Uterus (tissue), 4 donors: ENCODE results near the gene FBXO31. TPM values are rescaled to one million over a fixed set of nuclear protein-coding genes. Genes with fewer than 3 reads are reported as not detected.

Source experiments
- DNase-seq, 2 donors: peaks; one replicate each; pipeline ENCODE4 v3.0.0-alpha.2; 2019 to 2020
- H3K27ac ChIP-seq, 2 donors: fragments of 200-600 bp; sonication (generic); 1 replicate in 1 of 2; 2 replicates in 1 of 2; pipeline ENCODE4 v1.5.1; 2016 to 2018
- H3K27me3 ChIP-seq, 2 donors: fragments of 200-600 bp; sonication (generic); one replicate each; pipeline ENCODE4 v1.5.1; 2018 to 2019; ENCODE audit warnings: control low read depth in 1 of 2
- H3K36me3 ChIP-seq, 2 donors: fragments of 200-600 bp; sonication (generic); one replicate each; pipeline ENCODE4 v1.5.1; 2019; ENCODE audit warnings: control low read depth in 1 of 2
- H3K4me1 ChIP-seq, 2 donors: fragments of 200-600 bp; sonication (generic); one replicate each; pipeline ENCODE4 v1.5.1; 2018 to 2019; ENCODE audit warnings: control low read depth in 1 of 2
- H3K4me3 ChIP-seq, 2 donors: fragments of 200-600 bp; sonication (generic); 1 replicate in 1 of 2; 2 replicates in 1 of 2; pipeline ENCODE4 v1.5.1; 2018 to 2019; ENCODE audit warnings: mild to moderate bottlenecking in 1 of 2
- H3K9me3 ChIP-seq, 2 donors: fragments of 200-600 bp; sonication (generic); one replicate each; pipeline ENCODE4 v1.5.1; 2019; ENCODE audit warnings: control low read depth in 1 of 2
- POLR2A ChIP-seq, 2 donors: fragments of 450-650 bp; IDR thresholded peaks; one replicate each; pipeline ENCODE4 v1.6.1; 2016; ENCODE audit warnings: antibody characterized with exemption in 2 of 2, mild to moderate bottlenecking in 1 of 2, moderate library complexity in 1 of 2
- intact Hi-C: fragments of 100-400 bp; cut with DNase I; formaldehyde crosslinking; loops from one replicate; pipeline ENCODE4 v1.15.1; 2023; ENCODE audit warnings: low total_unique reads
- total RNA-seq, 4 donors: library from RNA; depleted of rRNA in 3 of 4; stranded (reverse); fragments of >200 nt in 3 of 4; gene quantifications; one replicate each; pipeline versions ENCODE4 v1.1.0 to v1.2.4, GENCODE V29; 2014 to 2023
- TF ChIP-seq, protein P1 (sequence below), 4 experiments: fragments of 200-600 bp in 2 of 4; fragments of 450-650 bp in 2 of 4; sonication (generic) in 2 of 4; IDR thresholded peaks; one replicate each; pipeline ENCODE4 v1.5.1; 2016 to 2019; ENCODE audit warnings: antibody characterized with exemption in 4 of 4, mild to moderate bottlenecking in 2 of 4, moderate library complexity in 1 of 4
- donor health status: DM: yes; HTN: yes; CAD: no.

Gene FBXO31
- total RNA-seq, 4 donors from 2014 or later = 35.2 to 309 (median 74.8) TPM

DNA sequence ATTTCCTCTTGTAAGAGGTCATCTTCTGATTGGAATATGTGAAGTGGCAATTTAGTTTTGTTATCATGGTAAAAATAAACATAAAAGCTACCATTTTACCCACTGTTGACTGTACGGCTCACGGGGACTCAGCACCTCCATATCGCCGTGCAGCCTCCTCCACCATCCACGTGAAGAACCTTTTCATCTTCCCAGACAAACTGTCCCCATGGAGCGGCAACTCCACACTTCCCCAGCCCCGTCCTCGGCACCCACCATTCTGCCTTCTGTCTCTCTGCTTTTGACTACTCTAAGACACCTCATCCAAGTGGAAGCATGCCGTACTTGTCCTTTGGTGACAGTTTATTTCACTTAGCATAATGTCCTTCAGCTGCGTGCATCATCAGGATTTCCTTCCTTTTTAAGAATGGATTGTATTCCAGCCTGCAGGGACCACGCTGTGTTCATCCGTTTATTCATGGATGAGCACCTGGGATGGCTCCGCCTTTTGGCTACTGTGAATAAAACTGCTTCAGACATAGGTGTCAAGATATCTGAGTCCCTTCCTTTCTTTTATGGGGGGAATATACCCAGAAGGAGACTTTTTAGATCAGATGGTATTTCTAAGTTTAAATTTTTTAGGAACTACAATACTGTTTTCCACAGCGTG, 14.3 kb downstream of the FBXO31 start:
- intact Hi-C loops = loop anchor here (10.0 kb wide), 1 partner anchor 54 kb away; the partner anchor contains the start of gene C16orf95
- Histone ChIP-seq H3K27ac (peak overlapping the region; percentile 7 to 33), H3K36me3 (no peaks in the 10 kb centered on the region), H3K27me3 (no peaks in the 10 kb centered on the region), H3K9me3 (no peaks in the 10 kb centered on the region), H3K4me3 (no peak overlapping the region), H3K4me1 (peaks cover 4 to 19% of the 10 kb centered on the region in 2 donors)
- no peak for DNase-seq
- no peak for TF ChIP-seq POLR2A (IDR thresholded peaks at IDR 0.05)
- TF ChIP-seq, protein P1, sequence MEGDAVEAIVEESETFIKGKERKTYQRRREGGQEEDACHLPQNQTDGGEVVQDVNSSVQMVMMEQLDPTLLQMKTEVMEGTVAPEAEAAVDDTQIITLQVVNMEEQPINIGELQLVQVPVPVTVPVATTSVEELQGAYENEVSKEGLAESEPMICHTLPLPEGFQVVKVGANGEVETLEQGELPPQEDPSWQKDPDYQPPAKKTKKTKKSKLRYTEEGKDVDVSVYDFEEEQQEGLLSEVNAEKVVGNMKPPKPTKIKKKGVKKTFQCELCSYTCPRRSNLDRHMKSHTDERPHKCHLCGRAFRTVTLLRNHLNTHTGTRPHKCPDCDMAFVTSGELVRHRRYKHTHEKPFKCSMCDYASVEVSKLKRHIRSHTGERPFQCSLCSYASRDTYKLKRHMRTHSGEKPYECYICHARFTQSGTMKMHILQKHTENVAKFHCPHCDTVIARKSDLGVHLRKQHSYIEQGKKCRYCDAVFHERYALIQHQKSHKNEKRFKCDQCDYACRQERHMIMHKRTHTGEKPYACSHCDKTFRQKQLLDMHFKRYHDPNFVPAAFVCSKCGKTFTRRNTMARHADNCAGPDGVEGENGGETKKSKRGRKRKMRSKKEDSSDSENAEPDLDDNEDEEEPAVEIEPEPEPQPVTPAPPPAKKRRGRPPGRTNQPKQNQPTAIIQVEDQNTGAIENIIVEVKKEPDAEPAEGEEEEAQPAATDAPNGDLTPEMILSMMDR (IDR thresholded peaks at IDR 0.05) = no peak

DNA sequence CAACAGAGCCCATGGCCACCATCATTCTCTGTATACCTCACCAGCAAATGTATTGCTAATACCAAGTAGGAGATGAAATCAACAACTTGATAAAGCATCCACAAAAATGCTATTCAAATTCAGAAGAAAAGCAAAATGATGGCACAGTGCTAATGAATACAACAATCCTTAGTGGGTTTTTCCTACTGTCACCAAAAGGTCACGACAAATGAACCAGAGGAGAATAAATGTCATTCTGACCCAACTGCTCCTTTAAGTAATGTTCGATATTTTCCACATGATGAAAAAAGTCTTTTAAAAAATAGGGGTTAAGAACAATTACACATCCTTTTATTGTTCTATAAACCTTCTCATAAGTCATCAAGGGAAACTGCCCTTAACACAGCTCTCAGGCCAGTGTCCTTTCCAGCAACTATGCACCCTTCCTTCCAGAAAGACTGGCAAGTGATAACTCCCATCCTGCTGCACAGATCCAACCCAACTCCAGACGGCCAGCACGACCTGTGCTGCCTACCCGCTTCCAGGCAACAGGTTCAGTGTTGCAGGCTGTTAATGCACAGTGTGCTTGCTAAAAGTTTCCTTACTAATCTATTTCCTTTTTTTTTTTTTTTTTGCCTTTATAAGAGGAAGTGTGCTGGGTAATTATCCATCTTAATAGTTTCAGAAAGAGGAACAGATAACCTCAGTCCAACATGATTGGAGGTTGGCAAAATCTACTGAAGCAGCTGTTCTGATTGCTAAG, 15.4 kb downstream of the FBXO31 start:
- Histone ChIP-seq H3K9me3 (no peaks in the 10 kb centered on the region), H3K27ac (no peak overlapping the region), H3K4me3 (no peak overlapping the region), H3K4me1 (peaks cover 6 to 23% of the 10 kb centered on the region in 2 donors), H3K36me3 (no peaks in the 10 kb centered on the region), H3K27me3 (no peaks in the 10 kb centered on the region)
- intact Hi-C loops = loop anchor here (10.0 kb wide), 1 partner anchor 53 kb away; the partner anchor contains the start of gene C16orf95
- DNase-seq = no peak
- TF ChIP-seq, protein P1 (IDR thresholded peaks at IDR 0.05) = no peak
- TF ChIP-seq POLR2A (IDR thresholded peaks at IDR 0.05) = no peak

DNA sequence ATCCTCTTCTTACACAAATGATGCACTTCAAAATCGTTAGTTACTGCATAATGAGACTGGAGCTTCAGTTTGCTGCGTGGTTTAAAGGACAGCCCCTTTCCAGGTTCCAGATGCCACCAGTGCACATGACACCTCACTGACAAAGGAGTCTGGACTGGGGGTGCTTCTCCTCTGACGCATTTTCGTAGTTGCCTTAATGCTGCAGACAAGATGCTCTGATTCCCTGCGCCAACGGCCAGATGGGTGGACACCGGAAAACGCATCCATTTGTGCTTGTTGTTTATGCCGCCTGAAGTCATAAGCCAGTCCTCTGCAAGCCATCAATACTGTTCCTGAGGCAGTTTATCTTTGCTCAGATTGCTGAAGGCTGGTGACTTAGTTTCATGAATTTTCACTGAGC, 16.0 kb downstream of the FBXO31 start:
- no peaks in the 10 kb centered on the region for H3K9me3 ChIP-seq
- DNase-seq = no peak
- H3K4me3 ChIP-seq = no peak overlapping the region
- H3K36me3 ChIP-seq = no peaks in the 10 kb centered on the region
- intact Hi-C loops = loop anchor here (10.0 kb wide), 1 partner anchor 53 kb away; the partner anchor contains the start of gene C16orf95
- no peak overlapping the region for H3K27ac ChIP-seq
- no peaks in the 10 kb centered on the region for H3K27me3 ChIP-seq
- TF ChIP-seq POLR2A (IDR thresholded peaks at IDR 0.05) = no peak
- TF ChIP-seq, protein P1 (IDR thresholded peaks at IDR 0.05) = no peak
- peaks cover 6 to 23% of the 10 kb centered on the region in 2 donors for H3K4me1 ChIP-seq

DNA sequence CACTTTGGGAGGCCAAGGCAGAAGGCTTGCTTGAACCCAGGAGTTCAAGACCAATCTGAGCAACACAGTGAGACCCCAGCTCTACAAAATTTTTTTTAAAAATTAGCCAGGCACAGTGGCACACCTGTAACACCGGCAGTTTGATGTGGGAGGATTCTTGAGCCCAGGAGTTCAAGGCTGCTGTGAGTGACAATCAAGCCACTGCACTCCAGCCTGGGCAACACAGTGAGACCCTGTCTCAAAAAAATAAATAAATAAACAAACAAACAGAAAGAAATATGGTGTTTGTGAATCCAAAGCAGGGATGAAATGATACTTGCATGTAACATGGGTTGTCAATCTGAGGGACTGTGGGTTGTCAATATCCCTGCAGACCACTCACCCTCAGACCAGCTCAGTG, 16.6 kb downstream of the FBXO31 start:
- peak overlapping the region in 1 of 2 donors; percentile 8 for H3K27ac ChIP-seq
- H3K9me3 ChIP-seq = no peaks in the 10 kb centered on the region
- no peak overlapping the region for H3K4me3 ChIP-seq
- no peaks in the 10 kb centered on the region for H3K27me3 ChIP-seq
- DNase-seq = no peak
- H3K36me3 ChIP-seq = no peaks in the 10 kb centered on the region
- TF ChIP-seq POLR2A (IDR thresholded peaks at IDR 0.05) = no peak
- TF ChIP-seq, protein P1 (IDR thresholded peaks at IDR 0.05) = no peak
- peaks cover 6 to 23% of the 10 kb centered on the region in 2 donors for H3K4me1 ChIP-seq
- intact Hi-C loops = loop anchor here (10.0 kb wide), 1 partner anchor 52 kb away; the partner anchor contains the start of gene C16orf95

DNA sequence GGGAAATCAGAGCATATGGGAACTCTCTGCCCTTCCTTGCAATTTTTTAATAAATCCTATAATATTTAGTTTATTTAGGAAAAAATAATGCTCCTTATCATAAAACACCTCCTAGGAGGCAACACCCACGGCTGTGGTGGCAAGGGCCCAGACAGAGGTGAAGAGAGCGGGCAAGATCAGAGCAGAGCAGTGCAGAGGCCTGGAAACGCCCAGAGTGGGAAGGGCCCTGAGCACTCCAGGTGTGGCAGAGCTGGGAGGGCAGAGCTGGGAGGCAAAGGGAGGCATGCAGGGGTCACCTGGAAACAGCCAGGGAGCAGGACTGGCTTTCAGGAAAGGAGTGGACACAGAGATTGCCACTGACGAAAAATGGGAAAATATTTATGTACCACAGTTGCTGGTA, 17.3 kb downstream of the FBXO31 start:
- Histone ChIP-seq H3K9me3 (no peaks in the 10 kb centered on the region), H3K4me3 (no peak overlapping the region), H3K36me3 (no peaks in the 10 kb centered on the region), H3K27ac (peak overlapping the region in 1 of 2 donors; percentile 8), H3K4me1 (peaks cover 6 to 23% of the 10 kb centered on the region in 2 donors), H3K27me3 (no peaks in the 10 kb centered on the region)
- intact Hi-C loops = loop anchor here (10.0 kb wide), 1 partner anchor 51 kb away; the partner anchor contains the start of gene C16orf95
- TF ChIP-seq POLR2A (IDR thresholded peaks at IDR 0.05) = no peak
- TF ChIP-seq, protein P1 (IDR thresholded peaks at IDR 0.05) = no peak
- no peak for DNase-seq
